NT2/D1 (cell line): ENCODE measurements around the gene LENG1.

Experiments
- SUZ12 ChIP-seq: IDR thresholded peaks from 2 replicates; pipeline ENCODE4 v1.6.1; 2011; ENCODE audit not compliant: insufficient read length, insufficient read depth; ENCODE audit errors: extremely low read depth
- YY1 ChIP-seq: IDR thresholded peaks from 2 replicates; pipeline ENCODE4 v1.6.1; 2011; ENCODE audit not compliant: insufficient read length, insufficient read depth

DNA sequence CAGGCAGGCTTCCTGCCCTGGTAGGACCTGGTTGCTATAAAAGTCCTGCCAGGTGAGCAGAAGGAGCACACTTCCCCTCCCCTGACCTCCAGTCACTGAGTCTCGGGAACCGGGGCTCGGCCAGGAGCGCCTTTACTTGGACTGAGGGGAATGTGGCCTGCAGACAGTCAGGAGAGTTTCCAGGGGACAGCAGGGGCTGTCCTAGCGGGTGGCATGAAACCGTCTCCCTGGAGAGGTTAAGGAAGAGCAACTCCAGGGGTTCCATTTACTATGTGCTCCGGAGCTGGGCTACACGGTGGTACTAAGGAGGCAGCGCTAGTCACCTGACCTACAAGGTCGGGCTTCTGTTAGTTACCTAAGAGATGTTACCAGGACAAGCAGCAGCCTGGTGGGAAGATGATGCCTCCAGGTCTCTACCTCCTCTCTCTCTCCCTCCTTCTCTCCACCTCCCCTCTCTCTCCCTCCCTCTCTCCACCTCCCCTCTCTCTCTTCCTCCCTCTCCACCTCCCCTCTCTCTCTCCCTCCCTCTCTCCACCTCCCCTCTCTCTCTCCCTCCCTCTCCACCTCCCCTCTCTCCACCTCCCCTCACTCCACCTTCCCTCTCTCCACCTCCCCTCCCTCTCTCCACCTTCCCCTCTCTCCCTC, 26.1 kb downstream of the LENG1 start:
- TF ChIP-seq YY1, result no peak
- TF ChIP-seq SUZ12, result no peak
